Left lung (tissue), 10 donors: ENCODE data around the gene MCF2L. TPM values are rescaled to one million over a fixed set of nuclear protein-coding genes. Genes with fewer than 3 reads are reported as not detected.

Experiments
- ATAC-seq: fragments of 200-7000 bp; cut with Tn5 transposase; one replicate; pipeline ENCODE4 v1.9.1; 2020; ENCODE audit warnings: moderate library complexity
- DNase-seq, 4 donors: peaks; one replicate each; pipeline ENCODE4 v3.0.0-alpha.2; 2013 to 2020
- H3K27ac ChIP-seq, 2 donors: fragments of 200-600 bp; sonication (generic) in 1 of 2; one replicate each; pipeline versions ENCODE4 v1.5.0 to v1.8.0; 2020 to 2021
- H3K27me3 ChIP-seq, 2 donors: fragments of 200-600 bp; sonication (generic) in 1 of 2; one replicate each; pipeline versions ENCODE4 v1.5.0 to v1.8.0; 2020 to 2021
- H3K36me3 ChIP-seq, 2 donors: fragments of 200-600 bp; sonication (generic) in 1 of 2; one replicate each; pipeline versions ENCODE4 v1.5.0 to v1.8.0; 2020 to 2021
- H3K4me1 ChIP-seq, 2 donors: fragments of 200-600 bp; one replicate each; pipeline ENCODE4 v1.8.0; 2021
- H3K4me3 ChIP-seq, 2 donors: fragments of 200-600 bp; sonication (generic) in 1 of 2; one replicate each; pipeline versions ENCODE4 v1.5.0 to v1.8.0; 2020 to 2021; ENCODE audit warnings: mild to moderate bottlenecking in 1 of 2
- H3K9me3 ChIP-seq, 2 donors: fragments of 200-600 bp; sonication (generic) in 1 of 2; one replicate each; pipeline versions ENCODE4 v1.5.0 to v1.8.0; 2020 to 2021
- CTCF ChIP-seq, 2 donors: fragments of 200-600 bp; sonication (generic) in 1 of 2; IDR thresholded peaks; one replicate each; pipeline versions ENCODE4 v1.5.0 to v1.8.0; 2021; ENCODE audit warnings: antibody characterized with exemption in 2 of 2
- intact Hi-C, 2 donors: fragments of 100-400 bp; cut with DNase I; formaldehyde crosslinking; loops; one replicate each; pipeline versions ENCODE4 v1.11.2 to v1.14.2; 2022
- polyA plus RNA-seq, 6 donors: library from polyadenylated mRNA; unstranded; fragments of 120-200 nt; gene quantifications; one replicate each; pipeline ENCODE4 v1.2.1, GENCODE V29; 2013; ENCODE audit not compliant: insufficient read length in 6 of 6
- total RNA-seq, 2 donors: library from RNA; stranded (reverse); fragmentation: NEBNext Ultra II Directional; extraction: Animal tissue kit (Norgen Biotek cat#: 25700); gene quantifications; one replicate each; pipeline ENCODE4 v1.2.1, GENCODE V29; 2021
- donor health status: DM: no; HTN: yes; CAD: no.
- donor health status: DM: no; HTN: no; CAD: no.

The MCF2L gene
- total and polyA plus RNA-seq, 8 donors = 22.2 to 39.5 (median 33.7) TPM

GRCh38 chr13:113069861-113070805, 101.1 kb downstream of the MCF2L start:
- TF ChIP-seq CTCF (IDR thresholded peaks at IDR 0.05) = no peak
- Histone ChIP-seq H3K27ac (no peak overlapping the region), H3K27me3 (no peaks in the 10 kb centered on the region), H3K4me1 (no peaks in the 10 kb centered on the region), H3K4me3 (no peak overlapping the region), H3K9me3 (no peaks in the 10 kb centered on the region), H3K36me3 (peaks cover 0 to 23% of the 10 kb centered on the region in 2 donors)
- DNase-seq (peak in 1 of 4 donors; percentile 69), ATAC-seq (no peak)
- intact Hi-C loops = no loop called here

GRCh38 chr13:113070855-113071254, 101.8 kb downstream of the MCF2L start:
- Histone ChIP-seq H3K36me3 (peaks cover 0 to 30% of the 10 kb centered on the region in 2 donors), H3K4me1 (no peaks in the 10 kb centered on the region), H3K27me3 (no peaks in the 10 kb centered on the region), H3K4me3 (no peak overlapping the region), H3K9me3 (no peaks in the 10 kb centered on the region), H3K27ac (no peak overlapping the region)
- intact Hi-C loops = no loop called here
- DNase-seq (no peak), ATAC-seq (no peak)
- TF ChIP-seq CTCF (IDR thresholded peaks at IDR 0.05) = no peak

GRCh38 chr13:113072376-113072775, 103.4 kb downstream of the MCF2L start:
- intact Hi-C loops = no loop called here

GRCh38 chr13:113073942-113074341, 104.9 kb downstream of the MCF2L start:
- no peak for TF ChIP-seq CTCF (IDR thresholded peaks at IDR 0.05)
- no peaks in the 10 kb centered on the region for H3K27me3 ChIP-seq
- no peak overlapping the region for H3K27ac ChIP-seq
- H3K4me1 ChIP-seq = no peaks in the 10 kb centered on the region
- intact Hi-C loops = no loop called here
- peaks cover 0 to 55% of the 10 kb centered on the region in 2 donors for H3K36me3 ChIP-seq
- DNase-seq = peak in 1 of 4 donors; percentile 45
- no peaks in the 10 kb centered on the region for H3K9me3 ChIP-seq
- no peak for ATAC-seq
- H3K4me3 ChIP-seq = no peak overlapping the region

More at GRCh38 chr13:113072376-113072775, 103.4 kb downstream of the MCF2L start:
- DNase-seq = no peak
- Histone ChIP-seq H3K27ac (no peak overlapping the region), H3K36me3 (peaks cover 0 to 41% of the 10 kb centered on the region in 2 donors), H3K4me1 (no peaks in the 10 kb centered on the region), H3K27me3 (no peaks in the 10 kb centered on the region), H3K4me3 (no peak overlapping the region), H3K9me3 (no peaks in the 10 kb centered on the region)
- no peak for TF ChIP-seq CTCF (IDR thresholded peaks at IDR 0.05)
- no peak for ATAC-seq

- no peak overlapping the region for H3K27ac ChIP-seq
- no peaks in the 10 kb centered on the region for H3K9me3 ChIP-seq
- no peak overlapping the region for H3K4me3 ChIP-seq
- intact Hi-C loops = no loop called here
- no peaks in the 10 kb centered on the region for H3K4me1 ChIP-seq
- no peak for TF ChIP-seq CTCF (IDR thresholded peaks at IDR 0.05)
- peaks cover 0 to 56% of the 10 kb centered on the region in 2 donors for H3K36me3 ChIP-seq
- DNase-seq (peak in 1 of 4 donors; percentile 65), ATAC-seq (no peak)
- no peaks in the 10 kb centered on the region for H3K27me3 ChIP-seq
Observed at GRCh38 chr13:113074401-113074800, 105.4 kb downstream of the MCF2L start.
